Activated naive CD8-positive, alpha-beta T cell treated with anti-CD3 and anti-CD28 coated beads for 36 hours (primary cell): ENCODE results near the gene TTC7B. TPM values are rescaled to one million over a fixed set of nuclear protein-coding genes. Genes with fewer than 3 reads are reported as not detected.

Experiments
- DNase-seq: peaks from one replicate; pipeline ENCODE4 v3.0.0; 2021
- H3K27ac Mint-ChIP-seq: one replicate; pipeline ENCODE4 v1.8.0; 2022; ENCODE audit warnings: mild to moderate bottlenecking, moderate library complexity, mixed read lengths
- H3K27me3 Mint-ChIP-seq: one replicate; pipeline ENCODE4 v1.8.0; 2022; ENCODE audit warnings: mild to moderate bottlenecking, mixed read lengths
- H3K36me3 Mint-ChIP-seq: one replicate; pipeline ENCODE4 v1.8.0; 2021; ENCODE audit warnings: mild to moderate bottlenecking, mixed read lengths
- H3K4me1 Mint-ChIP-seq: one replicate; pipeline ENCODE4 v1.8.0; 2021; ENCODE audit warnings: mixed read lengths
- H3K4me3 Mint-ChIP-seq: one replicate; pipeline ENCODE4 v1.8.0; 2022; ENCODE audit warnings: mild to moderate bottlenecking, moderate library complexity, mixed read lengths
- H3K9me3 Mint-ChIP-seq: one replicate; pipeline ENCODE4 v1.8.0; 2022; ENCODE audit warnings: mixed read lengths
- total RNA-seq, 2 experiments: library from RNA; stranded (reverse); gene quantifications; one replicate each; pipeline ENCODE4 v1.2.3, GENCODE V29; 2021

TTC7B gene
- total RNA-seq, 2 experiments from 2014 or later, result 7.1 to 7.6 TPM

- no peak for DNase-seq
- Mint-ChIP-seq H3K27me3 (peaks cover 23% of the 10 kb centered on the region), H3K36me3 (no peaks in the 10 kb centered on the region), H3K27ac (no peak overlapping the region), H3K9me3 (no peaks in the 10 kb centered on the region), H3K4me3 (no peak overlapping the region), H3K4me1 (peaks cover 3% of the 10 kb centered on the region)
Measured at GRCh38 chr14:90508036-90508435, 308.2 kb downstream of the TTC7B start.

GRCh38 chr14:90507428-90507827 lies 308.8 kb downstream of the TTC7B start:
- H3K4me3 Mint-ChIP-seq, result no peak overlapping the region
- peaks cover 3% of the 10 kb centered on the region for H3K4me1 Mint-ChIP-seq
- no peak overlapping the region for H3K27ac Mint-ChIP-seq
- H3K9me3 Mint-ChIP-seq, result no peaks in the 10 kb centered on the region
- DNase-seq, result no peak
- peaks cover 23% of the 10 kb centered on the region for H3K27me3 Mint-ChIP-seq
- no peaks in the 10 kb centered on the region for H3K36me3 Mint-ChIP-seq

- Mint-ChIP-seq H3K4me3 (no peak overlapping the region), H3K36me3 (no peaks in the 10 kb centered on the region), H3K9me3 (no peaks in the 10 kb centered on the region), H3K4me1 (peaks cover 3% of the 10 kb centered on the region), H3K27ac (no peak overlapping the region), H3K27me3 (peaks cover 29% of the 10 kb centered on the region)
- no peak for DNase-seq
Measured at GRCh38 chr14:90506748-90507147, 309.5 kb downstream of the TTC7B start.

- DNase-seq, result no peak
- peaks cover 5% of the 10 kb centered on the region for H3K4me1 Mint-ChIP-seq
- no peak overlapping the region for H3K4me3 Mint-ChIP-seq
- peaks cover 30% of the 10 kb centered on the region for H3K27me3 Mint-ChIP-seq
- no peak overlapping the region for H3K27ac Mint-ChIP-seq
- no peaks in the 10 kb centered on the region for H3K9me3 Mint-ChIP-seq
- no peaks in the 10 kb centered on the region for H3K36me3 Mint-ChIP-seq
Measured at GRCh38 chr14:90505531-90505930, 310.7 kb downstream of the TTC7B start.

- Mint-ChIP-seq H3K27ac (no peak overlapping the region), H3K4me3 (no peak overlapping the region), H3K36me3 (no peaks in the 10 kb centered on the region), H3K9me3 (no peaks in the 10 kb centered on the region), H3K27me3 (peaks cover 26% of the 10 kb centered on the region), H3K4me1 (peaks cover 5% of the 10 kb centered on the region)
- DNase-seq, result no peak
Measured at GRCh38 chr14:90504643-90505042, 311.6 kb downstream of the TTC7B start.

- no peak for DNase-seq
- H3K27me3 Mint-ChIP-seq, result peaks cover 19% of the 10 kb centered on the region
- no peak overlapping the region for H3K27ac Mint-ChIP-seq
- peaks cover 2% of the 10 kb centered on the region for H3K4me1 Mint-ChIP-seq
- H3K4me3 Mint-ChIP-seq, result no peak overlapping the region
- H3K9me3 Mint-ChIP-seq, result no peaks in the 10 kb centered on the region
- no peaks in the 10 kb centered on the region for H3K36me3 Mint-ChIP-seq
Measured at GRCh38 chr14:90503582-90503981, 312.6 kb downstream of the TTC7B start.

GRCh38 chr14:90502760-90503159 lies 313.5 kb downstream of the TTC7B start:
- Mint-ChIP-seq H3K4me1 (peaks cover 2% of the 10 kb centered on the region), H3K9me3 (no peaks in the 10 kb centered on the region), H3K36me3 (no peaks in the 10 kb centered on the region), H3K27ac (no peak overlapping the region), H3K27me3 (peaks cover 18% of the 10 kb centered on the region), H3K4me3 (no peak overlapping the region)
- no peak for DNase-seq

- Mint-ChIP-seq H3K9me3 (no peaks in the 10 kb centered on the region), H3K27ac (no peak overlapping the region), H3K4me1 (peaks cover 2% of the 10 kb centered on the region), H3K4me3 (no peak overlapping the region), H3K36me3 (no peaks in the 10 kb centered on the region), H3K27me3 (peaks cover 15% of the 10 kb centered on the region)
- no peak for DNase-seq
Measured at GRCh38 chr14:90500665-90501370, 315.4 kb downstream of the TTC7B start.

GRCh38 chr14:90499908-90500664 lies 316.1 kb downstream of the TTC7B start:
- peaks cover 15% of the 10 kb centered on the region for H3K27me3 Mint-ChIP-seq
- H3K27ac Mint-ChIP-seq, result no peak overlapping the region

GRCh38 chr14:90499121-90499520 lies 317.1 kb downstream of the TTC7B start:
- H3K36me3 Mint-ChIP-seq, result no peaks in the 10 kb centered on the region

More at GRCh38 chr14:90499908-90500664, 316.1 kb downstream of the TTC7B start:
- Mint-ChIP-seq H3K4me1 (peaks cover 2% of the 10 kb centered on the region), H3K36me3 (no peaks in the 10 kb centered on the region), H3K9me3 (no peaks in the 10 kb centered on the region), H3K4me3 (no peak overlapping the region)
- DNase-seq, result no peak

GRCh38 chr14:90498198-90498597 lies 318.0 kb downstream of the TTC7B start:
- no peak for DNase-seq
- no peak overlapping the region for H3K4me3 Mint-ChIP-seq

More at GRCh38 chr14:90499121-90499520, 317.1 kb downstream of the TTC7B start:
- Mint-ChIP-seq H3K27ac (no peak overlapping the region), H3K27me3 (peaks cover 15% of the 10 kb centered on the region), H3K4me1 (peaks cover 2% of the 10 kb centered on the region), H3K9me3 (no peaks in the 10 kb centered on the region), H3K4me3 (no peak overlapping the region)
- no peak for DNase-seq

GRCh38 chr14:90496379-90496778 lies 319.9 kb downstream of the TTC7B start:
- H3K27me3 Mint-ChIP-seq, result peaks cover 8% of the 10 kb centered on the region
- no peak overlapping the region for H3K4me3 Mint-ChIP-seq
- DNase-seq, result no peak
- no peak overlapping the region for H3K27ac Mint-ChIP-seq
- no peaks in the 10 kb centered on the region for H3K9me3 Mint-ChIP-seq
- no peaks in the 10 kb centered on the region for H3K36me3 Mint-ChIP-seq
- H3K4me1 Mint-ChIP-seq, result peaks cover 2% of the 10 kb centered on the region

More at GRCh38 chr14:90498198-90498597, 318.0 kb downstream of the TTC7B start:
- Mint-ChIP-seq H3K4me1 (peaks cover 2% of the 10 kb centered on the region), H3K9me3 (no peaks in the 10 kb centered on the region), H3K27me3 (peaks cover 15% of the 10 kb centered on the region), H3K36me3 (no peaks in the 10 kb centered on the region), H3K27ac (no peak overlapping the region)

- Mint-ChIP-seq H3K27me3 (peaks cover 8% of the 10 kb centered on the region), H3K27ac (no peak overlapping the region), H3K4me3 (no peak overlapping the region), H3K36me3 (no peaks in the 10 kb centered on the region), H3K4me1 (peaks cover under 1% of the 10 kb centered on the region), H3K9me3 (no peaks in the 10 kb centered on the region)
- peak; percentile 26 for DNase-seq
Measured at GRCh38 chr14:90495357-90496276, 320.6 kb downstream of the TTC7B start.

- Mint-ChIP-seq H3K36me3 (no peaks in the 10 kb centered on the region), H3K4me1 (no peaks in the 10 kb centered on the region), H3K27ac (no peak overlapping the region), H3K9me3 (no peaks in the 10 kb centered on the region), H3K27me3 (no peaks in the 10 kb centered on the region), H3K4me3 (no peak overlapping the region)
- DNase-seq, result no peak
Measured at GRCh38 chr14:90491911-90492531, 324.2 kb downstream of the TTC7B start.
